Activated CD4-positive, alpha-beta T cell treated with anti-CD3 and anti-CD28 coated beads, Interleukin-2, amount 10 ng/mL, durations not matched to agents 24 days and 14 days (primary cell): Measurements from ENCODE around the gene OSM. TPM values are rescaled to one million over a fixed set of nuclear protein-coding genes. Genes with fewer than 3 reads are reported as not detected.

Experiments used
- DNase-seq: peaks from one replicate; pipeline ENCODE4 v3.0.0; 2022
- H3K27ac Mint-ChIP-seq: one replicate; pipeline ENCODE4 v1.8.0; 2022; ENCODE audit warnings: mild to moderate bottlenecking, mixed read lengths
- H3K27me3 Mint-ChIP-seq: one replicate; pipeline ENCODE4 v1.8.0; 2022; ENCODE audit warnings: mixed read lengths
- H3K36me3 Mint-ChIP-seq: one replicate; pipeline ENCODE4 v1.8.0; 2022; ENCODE audit warnings: low read depth, mild to moderate bottlenecking, mixed read lengths
- H3K4me1 Mint-ChIP-seq: one replicate; pipeline ENCODE4 v1.8.0; 2021; ENCODE audit warnings: mixed read lengths
- H3K4me3 Mint-ChIP-seq: one replicate; pipeline ENCODE4 v1.8.0; 2022; ENCODE audit warnings: mild to moderate bottlenecking, moderate library complexity, mixed read lengths
- H3K9me3 Mint-ChIP-seq: one replicate; pipeline ENCODE4 v1.8.0; 2021; ENCODE audit warnings: mixed read lengths
- intact Hi-C: fragments of 100-400 bp; cut with micrococcal nuclease; formaldehyde crosslinking; loops from one replicate; pipeline ENCODE4 v1.15.1; 2023
- total RNA-seq: library from RNA; stranded (reverse); gene quantifications from 2 replicates; pipeline ENCODE4 v1.2.3, GENCODE V29; 2022

Gene OSM
- total RNA-seq, 1 donor from 2014 or later = 62.8 TPM

GRCh38 chr22:30305906-30306626 is 39.4 kb upstream of the OSM start:
- intact Hi-C loops = loop anchor here (1.0 kb wide), 4 partner anchors 8 to 48 kb away; partner anchors contain the start of gene CASTOR1
- Mint-ChIP-seq H3K9me3 (no peaks in the 10 kb centered on the region), H3K4me3 (peak overlapping the region; percentile 73)

GRCh38 chr22:30305519-30305905 is 38.9 kb upstream of the OSM start:
- H3K9me3 Mint-ChIP-seq = no peaks in the 10 kb centered on the region
- H3K27me3 Mint-ChIP-seq = no peaks in the 10 kb centered on the region
- intact Hi-C loops = loop anchor here (1.0 kb wide), 1 partner anchor 20 kb away; no protein-coding TSS in a partner anchor
- H3K4me3 Mint-ChIP-seq = peak overlapping the region; percentile 73
- H3K36me3 Mint-ChIP-seq = peaks cover 17% of the 10 kb centered on the region
- DNase-seq = peak; percentile 92
- peaks cover 91% of the 10 kb centered on the region for H3K4me1 Mint-ChIP-seq
- H3K27ac Mint-ChIP-seq = peak overlapping the region; percentile 91

More at GRCh38 chr22:30305906-30306626, 39.4 kb upstream of the OSM start:
- DNase-seq = peak; percentile 82
- Mint-ChIP-seq H3K36me3 (peaks cover 15% of the 10 kb centered on the region), H3K4me1 (peaks cover 95% of the 10 kb centered on the region), H3K27ac (peak overlapping the region; percentile 91), H3K27me3 (no peaks in the 10 kb centered on the region)

GRCh38 chr22:30304495-30305244 is 38.0 kb upstream of the OSM start:
- DNase-seq = no peak
- Mint-ChIP-seq H3K27me3 (no peaks in the 10 kb centered on the region), H3K36me3 (peaks cover 22% of the 10 kb centered on the region), H3K4me3 (peak overlapping the region; percentile 73), H3K4me1 (peaks cover 83% of the 10 kb centered on the region), H3K9me3 (no peaks in the 10 kb centered on the region), H3K27ac (peak overlapping the region; percentile 91)
- intact Hi-C loops = loop anchor here (1.0 kb wide), 1 partner anchor 21 kb away; no protein-coding TSS in a partner anchor

GRCh38 chr22:30302810-30303138 is 36.1 kb upstream of the OSM start:
- peak overlapping the region; percentile 87 for H3K27ac Mint-ChIP-seq
- intact Hi-C loops = no loop called here
- H3K36me3 Mint-ChIP-seq = peaks cover 27% of the 10 kb centered on the region
- peaks cover 77% of the 10 kb centered on the region for H3K4me1 Mint-ChIP-seq
- no peak for DNase-seq
- no peaks in the 10 kb centered on the region for H3K9me3 Mint-ChIP-seq
- peak overlapping the region; percentile 55 for H3K4me3 Mint-ChIP-seq
- no peaks in the 10 kb centered on the region for H3K27me3 Mint-ChIP-seq

- H3K36me3 Mint-ChIP-seq = peaks cover 29% of the 10 kb centered on the region
- peak overlapping the region; percentile 87 for H3K27ac Mint-ChIP-seq
- H3K4me1 Mint-ChIP-seq = peaks cover 76% of the 10 kb centered on the region
- H3K4me3 Mint-ChIP-seq = peak overlapping the region; percentile 55
- H3K27me3 Mint-ChIP-seq = no peaks in the 10 kb centered on the region
- intact Hi-C loops = no loop called here
- no peaks in the 10 kb centered on the region for H3K9me3 Mint-ChIP-seq
- DNase-seq = peak; percentile 71
Measured at GRCh38 chr22:30301995-30302809, 35.6 kb upstream of the OSM start.

GRCh38 chr22:30299322-30299721 is 32.7 kb upstream of the OSM start:
- DNase-seq = no peak
- intact Hi-C loops = no loop called here
- Mint-ChIP-seq H3K9me3 (no peaks in the 10 kb centered on the region), H3K27me3 (no peaks in the 10 kb centered on the region), H3K27ac (peak overlapping the region; percentile 29), H3K4me1 (peaks cover 56% of the 10 kb centered on the region), H3K4me3 (no peak overlapping the region), H3K36me3 (peaks cover 38% of the 10 kb centered on the region)

DNA sequence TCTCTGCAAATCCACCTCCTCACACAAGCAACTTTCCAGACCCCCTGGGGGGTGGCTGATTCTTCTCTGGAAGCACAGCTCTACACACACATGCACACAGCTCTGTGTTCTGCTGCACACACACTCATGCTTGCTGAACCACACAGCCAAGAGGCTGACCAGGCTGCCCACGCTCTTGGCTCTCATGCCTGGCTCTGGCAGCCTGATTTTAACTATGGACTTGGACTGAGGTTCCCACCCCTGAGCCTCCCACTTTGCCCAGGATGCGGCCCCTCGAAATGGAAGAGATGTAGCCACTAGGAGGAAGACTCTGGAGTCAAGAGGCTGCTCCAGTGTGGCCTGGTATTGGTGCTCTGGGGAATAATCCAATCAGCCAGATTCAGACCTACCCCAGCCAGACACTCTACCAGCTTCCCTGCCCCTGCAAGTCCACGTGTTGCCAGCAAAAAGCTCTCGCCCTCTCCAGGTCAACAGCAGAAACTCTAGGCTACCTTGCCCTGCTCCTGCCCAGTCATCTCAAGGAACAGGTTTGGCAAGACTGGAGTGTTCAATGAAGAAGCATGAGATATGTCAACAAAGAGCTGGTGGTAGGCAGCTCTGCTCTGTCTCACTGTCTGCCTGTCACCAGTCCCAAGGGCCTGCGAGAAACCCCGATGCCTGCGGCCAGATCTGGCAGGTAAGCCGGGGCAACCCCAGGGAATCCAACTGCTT is 31.5 kb upstream of the OSM start:
- Mint-ChIP-seq H3K9me3 (no peaks in the 10 kb centered on the region), H3K36me3 (peaks cover 46% of the 10 kb centered on the region), H3K27me3 (no peaks in the 10 kb centered on the region), H3K4me3 (no peak overlapping the region), H3K4me1 (peaks cover 44% of the 10 kb centered on the region), H3K27ac (no peak overlapping the region)
- DNase-seq = no peak
- intact Hi-C loops = no loop called here

DNA sequence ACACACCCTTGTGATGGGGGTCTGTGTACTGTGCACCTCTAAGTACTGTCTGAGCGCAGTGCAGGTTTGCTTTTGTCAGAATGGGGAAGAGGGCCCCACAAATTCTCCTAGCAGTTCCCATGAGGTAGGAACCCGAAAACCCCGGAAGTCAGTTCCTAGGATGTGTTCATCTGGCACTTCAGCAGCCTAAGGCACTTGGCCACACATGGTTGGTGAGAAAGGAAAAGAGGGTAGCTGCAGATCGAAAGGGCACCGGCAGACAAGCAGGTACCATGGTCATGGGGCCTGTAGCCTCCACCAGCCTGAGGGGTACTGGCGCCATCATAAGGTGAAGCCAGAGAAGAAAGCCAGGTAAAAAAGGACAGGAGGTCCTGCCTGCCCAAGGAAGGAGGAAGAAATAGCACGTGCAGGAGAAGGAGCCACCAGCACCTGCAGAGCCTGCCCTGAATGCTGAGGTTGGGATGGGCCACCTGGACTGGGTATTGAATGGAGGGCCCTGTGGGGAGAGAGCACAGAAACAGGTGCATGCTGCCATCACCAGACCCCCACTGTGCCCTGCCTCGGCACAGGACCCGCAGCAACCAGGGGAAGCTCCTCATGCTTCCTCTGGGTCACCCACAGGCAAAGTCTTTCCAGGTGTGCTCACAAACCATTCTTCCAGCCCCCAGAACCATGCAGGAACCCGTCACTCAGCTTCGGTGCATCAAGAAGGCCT is 30.8 kb upstream of the OSM start:
- DNase-seq = no peak
- H3K27ac Mint-ChIP-seq = peak overlapping the region; percentile 74
- H3K36me3 Mint-ChIP-seq = peaks cover 44% of the 10 kb centered on the region
- no peak overlapping the region for H3K4me3 Mint-ChIP-seq
- intact Hi-C loops = no loop called here
- H3K4me1 Mint-ChIP-seq = peaks cover 37% of the 10 kb centered on the region
- no peaks in the 10 kb centered on the region for H3K27me3 Mint-ChIP-seq
- H3K9me3 Mint-ChIP-seq = no peaks in the 10 kb centered on the region

DNA sequence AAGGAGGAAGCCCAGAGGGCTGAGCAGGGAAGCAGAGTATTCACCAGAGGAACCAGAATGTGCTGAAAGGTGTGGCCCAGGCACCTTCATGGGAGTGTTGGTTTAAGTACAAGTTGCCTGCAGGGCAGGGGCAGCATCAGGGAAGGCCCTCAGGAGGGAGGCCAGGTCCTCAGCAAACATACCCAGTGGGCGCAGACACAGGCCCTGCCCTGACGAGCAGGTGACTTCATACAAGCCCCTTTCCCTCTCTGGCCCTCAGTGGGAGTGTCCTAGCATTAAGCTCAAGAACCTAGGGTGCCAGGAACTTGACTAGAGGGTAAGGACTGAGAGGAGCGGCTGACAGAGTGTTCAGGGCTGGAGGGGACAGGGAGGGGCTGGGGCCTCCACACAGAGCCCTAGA is 30.2 kb upstream of the OSM start:
- no peaks in the 10 kb centered on the region for H3K9me3 Mint-ChIP-seq
- DNase-seq = no peak
- H3K27me3 Mint-ChIP-seq = no peaks in the 10 kb centered on the region
- no peak overlapping the region for H3K4me3 Mint-ChIP-seq
- H3K36me3 Mint-ChIP-seq = peaks cover 43% of the 10 kb centered on the region
- peak overlapping the region; percentile 74 for H3K27ac Mint-ChIP-seq
- peaks cover 31% of the 10 kb centered on the region for H3K4me1 Mint-ChIP-seq
- intact Hi-C loops = no loop called here

GRCh38 chr22:30296324-30296723 is 29.7 kb upstream of the OSM start:
- Mint-ChIP-seq H3K27ac (peak overlapping the region; percentile 74), H3K4me3 (no peak overlapping the region), H3K27me3 (no peaks in the 10 kb centered on the region), H3K4me1 (peaks cover 30% of the 10 kb centered on the region), H3K36me3 (peaks cover 44% of the 10 kb centered on the region), H3K9me3 (no peaks in the 10 kb centered on the region)
- intact Hi-C loops = no loop called here
- no peak for DNase-seq

DNA sequence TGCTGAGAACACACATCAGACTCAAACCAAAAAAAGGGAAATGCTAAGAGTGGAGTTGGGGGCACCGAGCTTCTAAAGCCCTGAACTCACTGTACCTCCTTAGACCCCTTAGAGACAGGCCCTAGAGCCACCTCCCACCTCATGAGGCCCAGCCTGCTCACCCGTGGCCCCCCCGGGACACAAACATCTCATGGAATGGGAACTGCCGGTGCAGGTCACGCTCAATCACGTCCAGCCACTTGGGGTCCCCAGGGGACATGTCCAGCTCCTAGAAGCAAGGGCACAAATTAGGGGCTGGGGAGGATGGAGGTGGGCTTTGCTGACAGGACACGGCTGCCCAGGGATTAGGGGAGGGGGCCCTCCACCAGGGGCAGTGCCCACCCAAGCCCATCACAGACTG is 28.9 kb upstream of the OSM start:
- no peak for DNase-seq
- no peak overlapping the region for H3K4me3 Mint-ChIP-seq
- no peaks in the 10 kb centered on the region for H3K9me3 Mint-ChIP-seq
- peaks cover 34% of the 10 kb centered on the region for H3K4me1 Mint-ChIP-seq
- peaks cover 41% of the 10 kb centered on the region for H3K36me3 Mint-ChIP-seq
- no peak overlapping the region for H3K27ac Mint-ChIP-seq
- intact Hi-C loops = no loop called here
- H3K27me3 Mint-ChIP-seq = no peaks in the 10 kb centered on the region

DNA sequence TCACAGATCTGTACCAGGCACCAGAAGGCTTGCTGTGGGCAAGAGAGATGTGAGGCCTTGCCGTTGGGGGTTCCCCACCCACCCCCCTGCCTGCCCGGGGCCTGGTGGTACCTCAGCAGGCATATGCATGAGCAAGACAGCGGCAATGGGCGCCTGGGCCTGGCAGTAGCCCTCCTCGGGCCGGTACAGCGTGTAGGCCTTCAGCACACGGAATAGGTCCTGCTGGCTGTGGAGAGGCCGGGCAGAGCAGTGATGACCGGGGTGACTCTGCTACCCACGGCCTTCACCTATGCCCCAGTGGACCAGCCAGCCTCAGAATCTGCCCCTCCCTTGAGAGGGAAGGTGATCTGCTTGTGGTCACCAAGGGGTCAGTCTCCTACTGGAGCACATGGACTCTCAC is 28.2 kb upstream of the OSM start:
- no peak overlapping the region for H3K27ac Mint-ChIP-seq
- no peak overlapping the region for H3K4me3 Mint-ChIP-seq
- H3K27me3 Mint-ChIP-seq = no peaks in the 10 kb centered on the region
- intact Hi-C loops = no loop called here
- DNase-seq = no peak
- H3K9me3 Mint-ChIP-seq = no peaks in the 10 kb centered on the region
- H3K36me3 Mint-ChIP-seq = peaks cover 36% of the 10 kb centered on the region
- peaks cover 41% of the 10 kb centered on the region for H3K4me1 Mint-ChIP-seq

DNA sequence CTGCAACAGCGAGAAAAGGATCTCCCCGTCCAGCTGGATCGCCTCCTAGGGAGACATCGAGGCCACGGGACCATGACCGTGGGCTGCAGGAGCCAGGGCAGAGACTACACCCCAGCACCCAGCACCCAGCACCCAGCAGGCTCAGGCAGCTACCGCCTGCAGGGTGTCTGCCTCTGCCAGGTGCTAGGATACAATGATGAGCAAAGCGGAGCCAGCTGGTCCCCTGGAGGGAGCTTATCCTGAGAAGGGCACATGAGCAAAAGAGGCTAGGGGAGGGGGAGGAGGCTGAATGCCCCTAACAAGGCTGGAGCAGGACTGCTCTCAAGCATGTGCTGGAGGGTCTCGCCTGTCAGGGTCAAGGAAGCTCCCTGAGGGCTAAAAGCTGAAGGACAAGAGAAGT is 27.4 kb upstream of the OSM start:
- Mint-ChIP-seq H3K4me3 (no peak overlapping the region), H3K27ac (peak overlapping the region; percentile 29), H3K4me1 (peaks cover 43% of the 10 kb centered on the region), H3K27me3 (no peaks in the 10 kb centered on the region), H3K36me3 (peaks cover 34% of the 10 kb centered on the region), H3K9me3 (no peaks in the 10 kb centered on the region)
- no peak for DNase-seq
- intact Hi-C loops = no loop called here
